Natural killer cell treated with Interleukin-12 subunit alpha and Interleukin-12 subunit beta and Interleukin-15 and Interleukin-18, amount 100 ng/mL, for 72 hours (primary cell): ENCODE results near the gene CTNND1. TPM values are rescaled to one million over a fixed set of nuclear protein-coding genes. Genes with fewer than 3 reads are reported as not detected.

Source experiments
- ATAC-seq, 2 donors: fragments of 150-1000 bp; cut with Tn5 transposase in 1 of 2; sonication (Bioruptor Pico), chemical (Tn5 transposase) in 1 of 2; 2 replicates each; pipeline ENCODE4 v1.10.0; 2021
- DNase-seq: peaks from one replicate; pipeline ENCODE4 v3.0.0; 2022; ENCODE audit warnings: low spot score
- H3K27ac Mint-ChIP-seq, 2 donors: 1 replicate in 1 of 2; 2 replicates in 1 of 2; pipeline ENCODE4 v1.8.0; 2022; ENCODE audit warnings: mixed read lengths in 2 of 2, mild to moderate bottlenecking in 1 of 2, moderate library complexity in 1 of 2
- H3K27me3 Mint-ChIP-seq, 2 donors: 1 replicate in 1 of 2; 2 replicates in 1 of 2; pipeline ENCODE4 v1.8.0; 2022; ENCODE audit warnings: mixed read lengths in 2 of 2
- H3K36me3 Mint-ChIP-seq: one replicate; pipeline ENCODE4 v1.8.0; 2022; ENCODE audit warnings: mixed read lengths
- H3K4me1 Mint-ChIP-seq, 2 donors: 1 replicate in 1 of 2; 2 replicates in 1 of 2; pipeline ENCODE4 v1.8.0; 2022; ENCODE audit warnings: low read depth in 2 of 2, mixed read lengths in 2 of 2, mild to moderate bottlenecking in 1 of 2
- H3K4me3 Mint-ChIP-seq: one replicate; pipeline ENCODE4 v1.8.0; 2022; ENCODE audit warnings: mixed read lengths
- H3K9me3 Mint-ChIP-seq: 2 replicates; pipeline ENCODE4 v1.8.0; 2022; ENCODE audit warnings: mixed read lengths
- total RNA-seq, 2 donors: library from RNA; stranded (reverse); gene quantifications; one replicate each; pipeline ENCODE4 v1.2.3, GENCODE V29; 2022

Gene CTNND1
- total RNA-seq, 2 donors from 2014 or later, result 9.2 to 10.6 TPM

GRCh38 chr11:57745206-57745605, 16.4 kb upstream of the CTNND1 start:
- Mint-ChIP-seq H3K4me1 (peaks cover 15 to 20% of the 10 kb centered on the region in 2 donors), H3K27me3 (no peaks in the 10 kb centered on the region), H3K9me3 (no peaks in the 10 kb centered on the region), H3K27ac (peak overlapping the region; percentile 8 to 59), H3K4me3 (no peak overlapping the region), H3K36me3 (peaks cover 10% of the 10 kb centered on the region)
- no peak for DNase-seq
- no peak for ATAC-seq

DNA sequence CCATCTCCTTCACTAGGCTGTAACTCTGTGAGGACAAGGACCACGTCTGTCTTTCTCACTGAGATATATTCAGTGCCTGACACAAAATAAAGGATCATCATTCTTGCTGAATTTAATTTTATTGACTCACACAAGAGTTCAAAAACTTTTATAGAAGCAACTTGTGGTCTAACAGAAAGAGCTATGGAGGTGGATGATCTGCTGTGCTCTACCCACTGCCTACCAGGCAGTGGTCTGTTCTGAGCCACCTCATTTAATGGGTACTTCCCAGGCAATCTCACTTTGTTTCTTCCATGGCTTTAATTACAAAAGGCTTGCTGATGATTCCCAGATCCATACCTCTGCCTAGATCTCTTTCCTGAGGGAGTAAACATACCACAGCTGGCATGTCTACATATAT, 14.7 kb upstream of the CTNND1 start:
- Mint-ChIP-seq H3K27ac (peak overlapping the region; percentile 8 to 59), H3K4me1 (peaks cover 12 to 13% of the 10 kb centered on the region in 2 donors)

GRCh38 chr11:57751176-57751575, 10.4 kb upstream of the CTNND1 start:
- Mint-ChIP-seq H3K4me3 (no peak overlapping the region), H3K4me1 (peaks cover 0 to 5% of the 10 kb centered on the region in 2 donors), H3K27me3 (no peaks in the 10 kb centered on the region), H3K9me3 (no peaks in the 10 kb centered on the region), H3K27ac (no peak overlapping the region), H3K36me3 (no peaks in the 10 kb centered on the region)
- ATAC-seq (no peak), DNase-seq (no peak)

More for the DNA sequence above, 14.7 kb upstream of the CTNND1 start:
- ATAC-seq (no peak), DNase-seq (no peak)
- Mint-ChIP-seq H3K27me3 (no peaks in the 10 kb centered on the region), H3K9me3 (no peaks in the 10 kb centered on the region), H3K36me3 (peaks cover 7% of the 10 kb centered on the region), H3K4me3 (no peak overlapping the region)

DNA sequence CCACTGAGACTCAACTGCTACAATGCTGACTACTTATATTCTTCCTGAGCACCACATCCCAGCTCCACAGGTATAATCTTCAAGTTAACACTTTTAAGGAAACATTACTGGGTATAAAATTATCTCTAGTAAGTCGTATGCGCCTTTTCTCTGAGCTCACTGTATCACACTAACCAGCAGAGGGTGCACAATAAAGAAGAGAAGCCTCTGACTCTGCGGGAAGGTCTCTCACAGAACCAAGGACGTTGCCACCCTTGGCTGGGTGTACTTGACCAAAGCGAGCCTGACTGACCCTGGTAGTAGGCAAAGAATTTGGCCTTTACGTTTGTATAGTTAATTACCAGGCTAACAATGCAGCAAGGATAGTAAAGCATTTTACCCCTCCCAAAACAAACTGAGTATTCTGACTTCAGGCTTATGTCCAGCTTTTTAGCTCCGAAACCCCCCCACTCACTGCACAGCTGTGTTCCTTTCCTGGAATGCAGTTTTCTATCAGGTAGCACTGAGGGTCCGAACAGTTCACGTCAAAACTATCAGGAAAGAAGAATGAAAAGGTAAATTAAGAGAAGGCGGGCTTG, 9.8 kb upstream of the CTNND1 start, which contains the start of gene BTBD18:
TSS of gene BTBD18 (minus strand) at position 144 of the 578 bp plus-strand sequence. CDS start 631 bp downstream, outside the sequence.
- no peak within 1 kb of the TSS for H3K4me3 Mint-ChIP-seq
- H3K27me3 Mint-ChIP-seq, result no peaks in the 10 kb centered on the region
- DNase-seq, result no peak
- no peaks in the 10 kb centered on the region for H3K9me3 Mint-ChIP-seq
- H3K27ac Mint-ChIP-seq, result no peak within 1 kb of the TSS
- H3K36me3 Mint-ChIP-seq, result no peaks in the 10 kb centered on the region
- H3K4me1 Mint-ChIP-seq, result peaks cover 0 to 5% of the 10 kb centered on the region in 2 donors
- ATAC-seq, result no peak

DNA sequence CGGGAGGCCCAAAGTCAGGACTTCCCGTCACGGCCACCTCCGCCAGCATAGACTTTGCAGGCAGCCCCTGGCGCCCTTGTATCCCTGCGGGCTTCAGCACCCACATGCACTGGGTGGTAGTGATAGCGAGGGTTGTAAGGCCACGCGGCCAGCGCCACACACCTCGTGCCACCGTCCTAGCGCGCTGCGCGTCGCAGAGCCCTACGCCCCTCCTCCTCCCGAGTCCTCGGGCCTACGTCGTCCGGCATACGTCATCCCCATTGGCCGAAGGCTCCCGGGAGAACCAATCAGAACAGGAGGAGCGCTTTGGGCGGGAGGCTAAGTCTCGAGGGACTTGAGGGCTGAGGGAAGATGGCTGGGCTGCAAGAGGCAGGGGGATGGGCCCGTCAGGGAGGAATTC, 8.6 kb upstream of the CTNND1 start:
- no peak overlapping the region for H3K4me3 Mint-ChIP-seq
- peaks cover 0 to 5% of the 10 kb centered on the region in 2 donors for H3K4me1 Mint-ChIP-seq
- ATAC-seq, result peak in 1 of 2 donors; percentile 27
- H3K36me3 Mint-ChIP-seq, result no peaks in the 10 kb centered on the region
- no peak overlapping the region for H3K27ac Mint-ChIP-seq
- H3K9me3 Mint-ChIP-seq, result no peaks in the 10 kb centered on the region
- H3K27me3 Mint-ChIP-seq, result no peaks in the 10 kb centered on the region
- DNase-seq, result no peak

- no peak for DNase-seq
- H3K36me3 Mint-ChIP-seq, result no peaks in the 10 kb centered on the region
- H3K27ac Mint-ChIP-seq, result no peak overlapping the region
- no peaks in the 10 kb centered on the region for H3K9me3 Mint-ChIP-seq
- H3K4me3 Mint-ChIP-seq, result no peak overlapping the region
- ATAC-seq, result no peak
- peaks cover 5 to 15% of the 10 kb centered on the region in 2 donors for H3K27me3 Mint-ChIP-seq
- H3K4me1 Mint-ChIP-seq, result peaks cover 5% of the 10 kb centered on the region in 2 donors
Measured at GRCh38 chr11:57758174-57758573, 3.4 kb upstream of the CTNND1 start.

- H3K27me3 Mint-ChIP-seq, result peaks cover 5 to 15% of the 10 kb centered on the region in 2 donors
- H3K4me3 Mint-ChIP-seq, result peak overlapping the region; percentile 74
- no peak overlapping the region for H3K27ac Mint-ChIP-seq
- no peaks in the 10 kb centered on the region for H3K9me3 Mint-ChIP-seq
- no peaks in the 10 kb centered on the region for H3K36me3 Mint-ChIP-seq
- no peak for DNase-seq
- H3K4me1 Mint-ChIP-seq, result peaks cover 5% of the 10 kb centered on the region in 2 donors
- ATAC-seq, result no peak
Measured at GRCh38 chr11:57762235-57762861, 746 bp downstream of the CTNND1 start.

DNA sequence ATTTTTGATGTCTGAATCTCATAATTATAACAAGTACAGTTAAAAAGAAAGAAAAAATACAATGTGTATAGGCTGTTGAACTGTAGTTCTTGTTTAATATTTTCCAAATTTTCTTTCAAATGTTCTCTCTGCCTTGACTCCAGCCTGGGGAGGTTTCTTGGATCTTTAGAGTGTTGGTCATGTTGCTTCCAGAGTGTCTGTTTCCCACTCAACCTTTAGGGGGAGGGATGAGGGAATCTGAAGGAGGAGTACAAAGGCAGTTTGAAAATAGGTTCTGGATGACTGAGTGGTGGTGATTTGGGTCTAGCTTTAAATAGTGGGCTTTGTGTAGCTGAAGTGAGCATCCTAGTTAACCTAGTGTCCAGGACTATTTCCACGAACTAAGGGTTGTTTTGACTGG, 2.0 kb downstream of the CTNND1 start:
- Mint-ChIP-seq H3K27me3 (peaks cover 5 to 15% of the 10 kb centered on the region in 2 donors), H3K4me3 (no peak overlapping the region), H3K36me3 (no peaks in the 10 kb centered on the region), H3K4me1 (peaks cover 5% of the 10 kb centered on the region in 2 donors), H3K9me3 (no peaks in the 10 kb centered on the region), H3K27ac (no peak overlapping the region)
- DNase-seq, result no peak
- ATAC-seq, result no peak

DNA sequence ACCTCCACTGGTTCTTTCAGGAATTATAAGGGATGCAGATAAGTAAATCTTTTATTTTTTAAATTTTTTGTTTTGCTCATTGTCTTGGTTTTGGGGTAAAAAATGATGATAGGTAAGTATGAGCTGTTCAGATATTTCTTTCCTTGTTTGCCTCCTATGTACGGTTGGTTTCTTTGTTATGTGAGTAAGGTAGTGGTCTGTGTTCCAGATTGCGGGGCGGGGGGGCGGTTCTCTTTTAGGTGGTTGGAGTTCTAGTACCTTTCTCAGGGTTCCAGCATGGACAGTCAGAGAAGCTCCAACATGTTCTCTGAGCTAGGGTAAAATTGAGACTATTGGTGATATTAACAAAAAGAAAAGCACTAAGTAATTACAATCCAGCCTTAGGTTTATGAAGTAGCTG, 2.4 kb downstream of the CTNND1 start:
- ATAC-seq, result no peak
- Mint-ChIP-seq H3K36me3 (no peaks in the 10 kb centered on the region), H3K4me3 (no peak overlapping the region), H3K27me3 (peaks cover 5 to 15% of the 10 kb centered on the region in 2 donors), H3K27ac (no peak overlapping the region), H3K4me1 (peaks cover 5% of the 10 kb centered on the region in 2 donors), H3K9me3 (no peaks in the 10 kb centered on the region)
- DNase-seq, result no peak

GRCh38 chr11:57764566-57764965, 3.0 kb downstream of the CTNND1 start:
- Mint-ChIP-seq H3K9me3 (no peaks in the 10 kb centered on the region), H3K4me1 (peaks cover 5% of the 10 kb centered on the region in 2 donors), H3K27me3 (peaks cover 5 to 15% of the 10 kb centered on the region in 2 donors), H3K4me3 (no peak overlapping the region), H3K27ac (no peak overlapping the region), H3K36me3 (no peaks in the 10 kb centered on the region)
- ATAC-seq, result no peak
- no peak for DNase-seq

GRCh38 chr11:57764972-57765371, 3.4 kb downstream of the CTNND1 start:
- peaks cover 5% of the 10 kb centered on the region in 2 donors for H3K4me1 Mint-ChIP-seq
- H3K27me3 Mint-ChIP-seq, result peaks cover 5 to 15% of the 10 kb centered on the region in 2 donors
- no peak overlapping the region for H3K27ac Mint-ChIP-seq
- ATAC-seq (no peak), DNase-seq (no peak)
- no peak overlapping the region for H3K4me3 Mint-ChIP-seq
- no peaks in the 10 kb centered on the region for H3K9me3 Mint-ChIP-seq
- H3K36me3 Mint-ChIP-seq, result no peaks in the 10 kb centered on the region

- ATAC-seq (no peak), DNase-seq (no peak)
- Mint-ChIP-seq H3K27ac (no peak overlapping the region), H3K27me3 (no peaks in the 10 kb centered on the region), H3K4me1 (peaks cover 8 to 9% of the 10 kb centered on the region in 2 donors), H3K9me3 (no peaks in the 10 kb centered on the region), H3K4me3 (no peak overlapping the region), H3K36me3 (no peaks in the 10 kb centered on the region)
Measured at GRCh38 chr11:57770793-57771192, 9.2 kb downstream of the CTNND1 start.

- no peak for DNase-seq
- H3K4me1 Mint-ChIP-seq, result peaks cover 8 to 13% of the 10 kb centered on the region in 2 donors
- no peaks in the 10 kb centered on the region for H3K36me3 Mint-ChIP-seq
- H3K4me3 Mint-ChIP-seq, result no peak overlapping the region
- H3K9me3 Mint-ChIP-seq, result no peaks in the 10 kb centered on the region
- no peak overlapping the region for H3K27ac Mint-ChIP-seq
- no peaks in the 10 kb centered on the region for H3K27me3 Mint-ChIP-seq
- no peak for ATAC-seq
Measured at GRCh38 chr11:57771365-57771764, 9.8 kb downstream of the CTNND1 start.

- Mint-ChIP-seq H3K4me3 (no peak overlapping the region), H3K27ac (no peak overlapping the region), H3K9me3 (no peaks in the 10 kb centered on the region), H3K36me3 (no peaks in the 10 kb centered on the region), H3K27me3 (no peaks in the 10 kb centered on the region), H3K4me1 (peaks cover 8 to 16% of the 10 kb centered on the region in 2 donors)
- no peak for DNase-seq
- no peak for ATAC-seq
Measured at GRCh38 chr11:57772562-57772961, 11.0 kb downstream of the CTNND1 start.
